GM19372 (cell line): ENCODE data around the gene MRLN.

ENCODE experiments used
- ATAC-seq: cut with Tn5 transposase; IDR thresholded peaks from one replicate; pipeline ENCODE4 v1.9.1; 2021; ENCODE audit warnings: mild to moderate bottlenecking, low read depth, moderate library complexity; ENCODE audit not compliant: unreplicated experiment

Gene MRLN

DNA sequence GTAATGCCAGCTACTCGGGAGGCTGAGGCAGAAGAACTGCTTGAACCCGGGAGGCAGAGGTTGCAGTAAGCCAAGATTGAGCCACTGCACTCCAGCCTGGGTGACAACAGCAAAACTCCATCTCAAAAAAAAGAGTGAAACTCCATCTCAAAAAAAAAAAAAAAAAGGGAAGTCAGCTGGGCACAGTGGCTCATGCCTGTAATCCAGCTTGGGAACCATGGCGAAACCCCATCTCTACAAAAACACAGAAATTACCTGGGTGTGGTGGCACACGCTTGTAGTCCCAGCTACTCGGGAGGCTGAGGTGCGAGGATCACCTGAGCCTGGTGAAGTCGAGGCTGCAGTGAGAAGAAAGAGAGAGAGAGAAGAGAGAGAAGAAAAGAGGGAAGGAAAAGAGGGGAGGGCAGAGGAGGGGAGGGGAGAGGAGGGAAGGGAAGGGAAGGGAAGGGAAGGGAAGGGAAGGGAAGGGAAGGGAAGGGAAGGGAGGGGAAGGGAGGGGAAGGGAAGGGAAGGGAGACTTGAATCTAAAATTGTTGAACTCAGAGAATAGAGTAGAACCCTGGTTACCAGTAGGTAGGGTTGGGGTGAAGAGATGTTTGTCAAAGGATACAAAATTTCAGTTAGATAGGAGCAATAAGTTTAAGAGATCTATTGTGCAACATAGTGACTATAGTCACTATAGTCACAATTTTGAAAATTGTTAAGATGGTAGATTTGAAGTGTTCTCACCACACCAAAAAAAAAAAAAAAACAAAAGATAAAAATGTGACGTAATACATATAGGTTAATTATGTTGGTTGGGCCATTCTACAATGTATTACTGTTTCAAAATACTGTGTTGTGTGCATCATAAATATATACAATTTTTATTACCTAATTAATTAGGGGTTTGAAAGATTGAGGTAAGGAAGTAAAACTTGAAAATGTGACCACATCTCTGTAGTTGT, 46.1 kb downstream of the MRLN start:
- ATAC-seq, result no peak

DNA sequence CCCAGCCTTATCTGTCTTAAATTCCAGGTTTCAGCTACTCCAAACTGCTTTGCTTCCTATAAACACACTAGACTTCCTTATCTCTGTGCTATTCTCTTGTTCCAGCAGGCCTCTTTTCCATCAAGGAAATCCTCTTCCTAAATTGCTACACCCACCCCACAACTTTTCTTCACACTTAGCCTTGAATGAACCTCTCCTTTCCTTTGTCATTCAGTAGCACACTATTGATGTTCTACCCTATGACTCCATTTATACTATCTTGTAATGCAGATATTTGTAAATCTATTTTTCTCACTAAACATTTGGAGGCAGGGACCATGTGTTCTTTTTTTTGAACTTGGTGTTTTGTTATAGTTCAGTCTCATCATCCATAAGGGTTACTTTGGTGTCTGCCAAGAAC, 47.3 kb downstream of the MRLN start:
- ATAC-seq, result no peak

DNA sequence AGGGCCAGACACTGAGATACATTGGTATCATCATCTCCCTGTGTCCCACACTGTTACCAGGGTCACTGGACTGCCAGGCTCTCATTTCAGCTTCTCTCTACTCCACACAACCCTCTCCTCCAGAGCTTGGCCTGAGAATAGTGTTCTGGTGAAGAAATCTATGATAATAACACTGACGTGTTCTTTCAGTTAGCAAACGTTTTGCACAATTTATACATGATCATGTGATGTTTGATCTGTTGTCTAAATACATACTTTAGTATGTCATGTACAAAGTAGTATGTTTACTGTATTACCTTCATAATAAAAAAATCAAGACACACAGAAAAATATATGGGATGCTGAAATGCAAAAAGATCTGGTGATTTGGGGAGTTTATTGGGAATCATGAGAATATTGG, 48.6 kb downstream of the MRLN start:
- no peak for ATAC-seq

DNA sequence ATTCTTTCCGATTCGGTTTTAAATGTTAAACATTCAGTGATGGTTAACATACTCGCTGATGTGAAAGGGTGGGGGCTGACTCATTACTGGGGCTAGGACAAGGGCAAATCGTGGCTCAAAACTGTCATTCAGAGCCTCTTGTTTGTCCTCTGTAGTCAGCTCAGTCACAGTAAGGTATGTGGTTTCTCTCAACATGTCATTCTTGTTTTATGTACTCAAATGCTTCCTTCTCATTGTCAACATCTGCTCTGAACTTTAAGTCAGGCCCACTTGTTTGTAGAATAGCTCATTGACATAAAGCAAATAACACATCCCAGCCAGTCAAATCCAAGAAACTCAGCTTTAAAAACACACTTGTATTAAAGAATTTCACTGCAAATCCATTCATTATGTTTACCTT, 50.9 kb downstream of the MRLN start:
- ATAC-seq, result no peak

DNA sequence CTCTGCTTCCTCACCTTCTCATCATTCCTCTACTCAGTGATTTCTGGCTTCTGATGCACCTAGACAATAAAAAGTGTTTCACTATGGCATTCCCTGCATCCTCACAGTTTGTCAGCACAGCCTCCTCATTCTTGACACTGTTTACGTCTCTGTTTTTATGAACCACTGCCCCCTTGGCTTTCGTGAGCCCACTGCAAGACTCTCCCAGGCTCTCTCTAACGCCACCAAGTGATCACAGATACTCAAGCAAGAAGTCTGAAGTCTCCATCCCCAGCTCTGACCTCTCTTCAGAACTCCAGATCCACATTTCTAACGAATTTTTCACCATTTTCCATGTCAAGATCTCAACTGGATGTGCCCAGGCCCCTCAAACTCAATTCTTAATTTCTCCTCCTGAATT, 52.5 kb downstream of the MRLN start:
- ATAC-seq, result no peak

DNA sequence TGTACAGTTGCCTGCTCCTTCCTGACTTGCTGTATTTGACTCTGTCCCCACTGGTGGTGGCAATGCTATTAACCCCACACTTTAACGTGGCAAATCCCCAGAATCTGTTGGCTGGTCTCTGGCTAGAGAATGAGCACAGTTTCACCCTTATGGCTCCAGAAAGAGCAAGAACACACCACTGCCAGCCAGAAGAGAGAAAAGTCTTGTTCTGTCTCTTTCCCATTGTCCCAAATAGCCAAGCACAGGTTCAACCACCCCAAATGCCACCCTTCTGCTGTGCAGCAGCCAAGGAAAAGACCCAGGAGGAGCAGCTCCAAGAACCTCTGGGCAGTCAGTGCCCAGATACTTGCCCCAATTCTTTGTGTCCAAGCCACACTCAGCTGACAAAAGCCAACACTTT, 54.9 kb downstream of the MRLN start:
- no peak for ATAC-seq

DNA sequence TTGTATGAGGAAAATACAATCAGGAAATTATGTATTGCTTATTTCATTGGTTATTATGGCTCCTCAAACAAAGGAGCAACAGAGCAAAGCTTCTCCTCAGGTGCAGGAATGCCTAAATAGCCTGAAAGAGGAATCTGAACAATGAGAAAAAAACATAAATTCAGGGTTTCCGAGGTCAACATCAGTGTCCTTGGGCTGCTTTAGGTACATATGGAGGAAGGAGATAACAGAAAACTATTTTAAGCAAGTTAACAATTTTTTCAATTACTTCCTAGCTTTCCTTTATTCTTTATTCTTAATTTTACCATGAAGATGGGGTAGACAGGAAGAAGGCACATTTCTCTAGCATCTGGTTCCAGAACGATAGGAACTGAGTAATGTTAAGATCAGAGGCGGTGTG, 57.6 kb downstream of the MRLN start:
- no peak for ATAC-seq

DNA sequence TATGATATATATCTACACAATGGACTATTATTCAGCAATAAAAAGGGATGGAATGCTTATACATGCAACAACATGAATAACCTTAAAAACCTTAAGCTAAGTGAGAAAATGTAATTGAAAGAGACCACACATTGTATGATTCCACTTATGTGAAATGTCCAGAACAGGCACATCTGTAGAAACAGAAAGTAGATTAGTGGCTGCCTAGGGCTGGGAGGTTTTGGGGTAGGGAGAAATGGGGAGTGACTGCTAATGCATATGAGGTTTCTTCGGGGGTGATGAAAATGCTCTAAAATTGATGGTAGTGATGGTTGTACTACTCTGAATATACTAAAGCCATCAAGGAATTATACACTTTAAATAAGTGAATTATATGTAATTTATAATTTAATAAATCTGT, 58.3 kb downstream of the MRLN start:
- no peak for ATAC-seq

DNA sequence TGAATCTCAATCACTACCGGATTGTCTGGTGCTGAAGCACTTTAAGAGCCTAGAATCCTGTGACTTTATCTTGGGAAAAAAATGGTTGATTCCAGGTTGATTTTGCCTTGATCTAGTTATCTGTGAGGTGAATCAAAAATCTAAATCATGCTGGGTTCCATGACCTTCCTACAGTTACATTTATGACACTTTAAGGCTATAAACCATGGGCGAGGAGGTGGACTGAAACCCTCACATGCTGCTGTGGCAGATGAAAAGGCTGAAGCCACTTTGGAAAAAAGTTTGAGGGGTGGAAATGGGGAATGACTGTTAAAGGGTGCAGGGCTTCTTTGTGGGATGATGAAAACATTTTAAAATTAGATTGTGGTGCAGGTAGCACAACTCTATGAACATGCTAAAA, 61.1 kb downstream of the MRLN start:
- no peak for ATAC-seq

DNA sequence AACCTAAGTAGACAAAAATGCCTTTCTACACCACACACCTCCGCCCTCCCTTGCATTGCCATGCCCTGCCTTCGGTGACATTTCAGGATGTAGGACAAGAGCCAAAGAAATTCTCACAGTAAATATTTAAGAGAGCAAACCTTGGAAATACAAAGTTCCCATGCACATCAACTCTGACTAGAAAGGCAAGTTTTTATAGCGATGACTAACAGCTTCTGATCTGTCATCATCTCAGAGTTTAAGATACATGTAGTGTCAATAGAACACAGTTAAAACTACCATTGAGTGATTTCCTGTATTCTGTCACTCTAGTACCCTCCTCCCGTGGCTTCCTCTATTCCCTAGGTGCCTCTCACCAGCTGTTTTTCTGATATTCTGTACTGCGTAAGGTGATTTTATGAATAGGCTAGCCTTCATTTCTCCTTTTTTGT, 64.3 kb downstream of the MRLN start:
- ATAC-seq, result no peak

DNA sequence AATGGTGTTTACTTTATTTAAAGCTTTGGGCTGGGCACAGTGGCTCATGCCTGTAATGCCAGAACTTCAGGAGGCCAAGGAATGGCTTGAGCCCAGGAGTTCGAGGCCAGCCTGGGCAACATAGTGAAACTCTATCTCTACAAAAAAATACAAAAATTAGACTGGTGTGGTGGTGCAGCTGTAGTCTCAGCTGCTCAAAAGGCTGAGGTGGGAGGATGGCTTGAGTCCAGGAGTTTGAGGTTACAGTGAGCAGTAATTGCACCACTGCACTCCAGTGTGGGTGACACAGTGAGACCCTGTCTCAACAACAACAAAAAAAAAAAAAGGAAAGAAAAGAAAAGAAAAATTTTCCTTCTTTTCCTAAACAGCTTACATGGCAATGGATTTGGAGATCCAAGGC, 65.6 kb downstream of the MRLN start:
- ATAC-seq, result no peak
